B cell (primary cell): ENCODE data around the gene TOP1. TPM values are rescaled to one million over a fixed set of nuclear protein-coding genes. Genes with fewer than 3 reads are reported as not detected.
A peak's percentile ranks its signal among the peaks of the same experiment; 100 is the strongest.

Source experiments
- ATAC-seq: fragments of 200-7000 bp; cut with Tn5 transposase; one replicate; pipeline ENCODE4 v1.10.0; 2021; ENCODE audit warnings: low read depth, mild to moderate bottlenecking, moderate number of reproducible peaks, moderate library complexity
- CTCF ChIA-PET: fragments of 350-600 bp; sonication (Branson Sonifier 250); formaldehyde crosslinking; loops from one replicate; lab custom pipeline; 2021; ENCODE audit warnings: antibody characterized with exemption, inconsistent platforms; lab: Charles Lee
- POLR2A ChIA-PET: fragments of 350-600 bp; sonication (Branson Sonifier 250); formaldehyde crosslinking; loops from one replicate; lab custom pipeline; 2021; ENCODE audit warnings: antibody characterized with exemption; lab: Charles Lee
- DNase-seq: peaks from one replicate; pipeline ENCODE4 v3.0.0; 2013
- H2AFZ ChIP-seq: 2 replicates; pipeline ENCODE4 v1.6.1; 2012; ENCODE audit warnings: mild to moderate bottlenecking, low read depth, low read length; ENCODE audit not compliant: insufficient read depth, poor library complexity, severe bottlenecking
- H3K27ac ChIP-seq, 2 donors: 1 replicate in 1 of 2; 2 replicates in 1 of 2; pipeline ENCODE4 v1.5.1; 2012 to 2013; ENCODE audit warnings: low read length in 2 of 2, mild to moderate bottlenecking in 2 of 2, moderate library complexity in 1 of 2
- H3K27me3 ChIP-seq, 4 experiments: fragments of 200-600 bp in 1 of 4; sonication (generic) in 1 of 4; replicated peaks in 1 of 4; 1 replicate in 2 of 4; 2 replicates in 2 of 4; pipeline versions ENCODE4 v1.6.1 to v1.7.0; 2013 to 2016; ENCODE audit warnings: low read length in 3 of 4, mild to moderate bottlenecking in 2 of 4, mixed read lengths in 1 of 4, moderate library complexity in 1 of 4; ENCODE audit not compliant: insufficient read depth in 4 of 4, control insufficient read depth in 3 of 4; ENCODE audit errors: control extremely low read depth in 1 of 4
- H3K36me3 ChIP-seq, 2 experiments: replicated peaks in 1 of 2; 1 replicate in 1 of 2; 2 replicates in 1 of 2; pipeline versions ENCODE4 v1.6.1 to v1.7.1; 2013; ENCODE audit warnings: low read length in 1 of 2; ENCODE audit not compliant: insufficient read depth in 2 of 2, control insufficient read depth in 1 of 2; ENCODE audit errors: control extremely low read depth in 1 of 2, extremely low read depth in 1 of 2
- H3K4me1 ChIP-seq, 2 donors: fragments of 200-600 bp in 1 of 2; sonication (generic) in 1 of 2; 1 replicate in 1 of 2; 2 replicates in 1 of 2; pipeline versions ENCODE4 v1.5.1 to v1.6.1; 2013 to 2017; ENCODE audit warnings: low read length in 2 of 2; ENCODE audit not compliant: control insufficient read depth in 2 of 2, insufficient read depth in 2 of 2
- H3K4me2 ChIP-seq: replicated peaks from 2 replicates; pipeline ENCODE3; 2012; ENCODE audit warnings: mild to moderate bottlenecking, low read depth, low read length; ENCODE audit not compliant: poor library complexity, severe bottlenecking
- H3K4me3 ChIP-seq, 5 experiments: fragments of 200-600 bp in 1 of 5; sonication (generic) in 1 of 5; 1 replicate in 3 of 5; 2 replicates in 2 of 5; pipeline versions ENCODE4 v1.5.1 to v1.7.0; 2011 to 2016; ENCODE audit warnings: low read length in 4 of 5, mild to moderate bottlenecking in 4 of 5, low read depth in 2 of 5, control low read depth in 1 of 5, moderate library complexity in 1 of 5; ENCODE audit not compliant: insufficient read depth in 1 of 5; ENCODE audit errors: control extremely low read depth in 1 of 5, extremely low read depth in 1 of 5
- H3K79me2 ChIP-seq: fragments of 200-600 bp; sonication (generic); one replicate; pipeline ENCODE4 v1.6.0; 2016; ENCODE audit warnings: low read length; ENCODE audit not compliant: control insufficient read depth, insufficient read depth
- H3K9ac ChIP-seq: fragments of 200-600 bp; sonication (generic); 2 replicates; pipeline ENCODE4 v1.6.1; 2017; ENCODE audit warnings: mild to moderate bottlenecking, low read length, moderate library complexity
- H3K9me3 ChIP-seq, 3 donors: one replicate each; pipeline versions ENCODE4 v1.6.1 to v1.7.1; 2013; ENCODE audit warnings: low read length in 2 of 3; ENCODE audit not compliant: control insufficient read depth in 2 of 3, insufficient read depth in 1 of 3; ENCODE audit errors: control extremely low read depth in 1 of 3
- H4K20me1 ChIP-seq: 2 replicates; pipeline ENCODE4 v1.6.0; 2012; ENCODE audit warnings: mild to moderate bottlenecking, low read length; ENCODE audit not compliant: insufficient read depth, control insufficient read depth, poor library complexity, severe bottlenecking
- H3K27ac Mint-ChIP-seq: one replicate; pipeline ENCODE4 v1.8.0; 2021; ENCODE audit warnings: mixed read lengths
- H3K27me3 Mint-ChIP-seq: one replicate; pipeline ENCODE4 v1.8.0; 2021; ENCODE audit warnings: mixed read lengths
- H3K4me1 Mint-ChIP-seq: one replicate; pipeline ENCODE4 v1.8.0; 2021; ENCODE audit warnings: mixed read lengths
- H3K4me3 Mint-ChIP-seq: one replicate; pipeline ENCODE4 v1.8.0; 2021; ENCODE audit warnings: mixed read lengths
- H3K9me3 Mint-ChIP-seq: one replicate; pipeline ENCODE4 v1.8.0; 2022; ENCODE audit warnings: mixed read lengths; ENCODE audit not compliant: insufficient read depth
- CTCF ChIP-seq: fragments of 200-600 bp; IDR thresholded peaks from one replicate; pipeline ENCODE4 v1.8.0; 2022; ENCODE audit warnings: antibody characterized with exemption, mild to moderate bottlenecking
- EZH2 ChIP-seq: IDR thresholded peaks from 2 replicates; pipeline ENCODE4 v1.6.1; 2012; ENCODE audit warnings: borderline replicate concordance, low read depth, mild to moderate bottlenecking, moderate library complexity, low read length; ENCODE audit not compliant: insufficient read depth, poor library complexity, severe bottlenecking
- WGBS: methylation state at CpG from one replicate; pipeline ENCODE4 v1.1.5; 2013; ENCODE audit warnings: missing lambda C conversion rate; ENCODE audit not compliant: insufficient coverage; 5-methylcytosine and 5-hydroxymethylcytosine counted together
- intact Hi-C: fragments of 100-400 bp; cut with micrococcal nuclease; formaldehyde crosslinking; loops from one replicate; pipeline ENCODE4 v1.10.0; 2022
- polyA plus RNA-seq: library from polyadenylated mRNA; depleted of rRNA; stranded (reverse); fragments of >200 nt; gene quantifications from 2 replicates; pipeline ENCODE4 v1.2.3, GENCODE V29; 2012
- total RNA-seq, 2 donors: library from RNA; stranded (reverse); fragments of 120-200 nt in 1 of 2; gene quantifications; 1 replicate in 1 of 2; 2 replicates in 1 of 2; pipeline versions ENCODE4 v1.2.3 to v1.2.4, GENCODE V29; 2013 to 2022

TOP1 gene
- total and polyA plus RNA-seq, 2 donors (not counting 1 experiment from before 2014, with no cell fraction given), result 5.4 to 44.9 TPM

GRCh38 chr20:41173161-41173721 is 144.6 kb downstream of the TOP1 start:
- DNase-seq (peak; percentile 71), ATAC-seq (peak; percentile 89)
- H3K27me3 Mint-ChIP-seq, result no peaks in the 10 kb centered on the region
- Histone ChIP-seq H3K27ac (no peak overlapping the region), H3K36me3 (peaks cover 0 to 51% of the 10 kb centered on the region in 2 experiments), H2AFZ (no peak overlapping the region), H3K79me2 (no peaks in the 10 kb centered on the region), H4K20me1 (no peaks in the 10 kb centered on the region), H3K4me3 (no peak overlapping the region), H3K4me2 (no peak overlapping the region), H3K9ac (no peak overlapping the region), H3K4me1 (no peaks in the 10 kb centered on the region), H3K27me3 (no peaks in the 10 kb centered on the region), H3K9me3 (no peaks in the 10 kb centered on the region)
- CTCF ChIA-PET, result interaction anchor here (0.6 to 7.4 kb wide), 46 partner anchors 8 to 435 kb away, joined by 3 to 196 read pairs (median 5); partner anchors contain the start of genes LPIN3 and PLCG1
- no peak overlapping the region for H3K4me3 Mint-ChIP-seq
- no peaks in the 10 kb centered on the region for H3K4me1 Mint-ChIP-seq
- H3K27ac Mint-ChIP-seq, result peak overlapping the region; percentile 61
- POLR2A ChIA-PET, result interaction anchor here (0.7 to 1.5 kb wide), 2 partner anchors 39 to 133 kb away, joined by 3 to 9 read pairs; no protein-coding TSS in a partner anchor
- WGBS, result 55% methylated on average over 9 of the region's 9 CpGs
- no peak for TF ChIP-seq EZH2
- TF ChIP-seq CTCF, result peak; percentile 89
- intact Hi-C loops, result loop anchor here (1.0 kb wide), 2 partner anchors 38 to 59 kb away; no protein-coding TSS in a partner anchor
- H3K9me3 Mint-ChIP-seq, result no peaks in the 10 kb centered on the region

GRCh38 chr20:41173791-41174341 is 145.2 kb downstream of the TOP1 start:
- Mint-ChIP-seq H3K4me3 (no peak overlapping the region), H3K27me3 (no peaks in the 10 kb centered on the region), H3K9me3 (no peaks in the 10 kb centered on the region), H3K4me1 (no peaks in the 10 kb centered on the region), H3K27ac (no peak overlapping the region)
- Histone ChIP-seq H3K79me2 (no peaks in the 10 kb centered on the region), H3K9ac (no peak overlapping the region), H3K9me3 (no peaks in the 10 kb centered on the region), H3K36me3 (peaks cover 0 to 45% of the 10 kb centered on the region in 2 experiments), H4K20me1 (no peaks in the 10 kb centered on the region), H2AFZ (no peak overlapping the region), H3K27ac (no peak overlapping the region), H3K4me2 (no peak overlapping the region), H3K4me1 (no peaks in the 10 kb centered on the region), H3K27me3 (no peaks in the 10 kb centered on the region), H3K4me3 (no peak overlapping the region)
- ChIA-PET POLR2A (interaction anchor here (1.5 kb wide), 1 partner anchor 40 kb away, joined by 9 read pairs; no protein-coding TSS in a partner anchor), CTCF (interaction anchor here (0.7 to 7.4 kb wide), 22 partner anchors 7 to 396 kb away, joined by 3 to 196 read pairs (median 8); partner anchors contain the start of gene LPIN3)
- intact Hi-C loops, result loop anchor here (1.0 kb wide), 2 partner anchors 39 to 58 kb away; no protein-coding TSS in a partner anchor
- DNase-seq (no peak), ATAC-seq (no peak)
- TF ChIP-seq CTCF (no peak), EZH2 (no peak)
- 97% methylated on average over 13 of the region's 13 CpGs for WGBS
